PFSK-1 (cell line): Measurements from ENCODE around the gene OR1N2.

ENCODE experiments used
- POLR2AphosphoS5 ChIP-seq: IDR thresholded peaks from 2 replicates; pipeline ENCODE4 v1.6.1; 2012; ENCODE audit warnings: low read depth, mild to moderate bottlenecking, control low read depth, low read length, moderate library complexity
- REST ChIP-seq, 2 experiments: IDR thresholded peaks; 2 replicates each; pipeline versions ENCODE4 v1.6.1 to v1.8.0; 2011 to 2012; ENCODE audit warnings: low read depth in 2 of 2, low read length in 2 of 2, control low read depth in 1 of 2, inconsistent platforms in 1 of 2, mild to moderate bottlenecking in 1 of 2, moderate library complexity in 1 of 2; ENCODE audit not compliant: insufficient read depth in 1 of 2
- SIN3A ChIP-seq: IDR thresholded peaks from 2 replicates; pipeline ENCODE4 v1.6.1; 2012; ENCODE audit warnings: mild to moderate bottlenecking, low read length, moderate library complexity, borderline replicate concordance; ENCODE audit not compliant: insufficient read depth
- TAF1 ChIP-seq: IDR thresholded peaks from 2 replicates; pipeline ENCODE4 v1.6.1; 2012; ENCODE audit warnings: low read length, control low read depth, borderline replicate concordance; ENCODE audit not compliant: insufficient read depth

GRCh38 chr9:122561446-122561845 lies 8.5 kb downstream of the OR1N2 start:
- TF ChIP-seq REST (IDR thresholded peaks at IDR 0.05; ENCODE audit: insufficient read depth in 1 of 2, low read depth in 2 of 2, low read length in 2 of 2) (no peak), TAF1 (no peak), SIN3A (no peak), POLR2AphosphoS5 (no peak)
